ENCODE data around the gene C11orf71.
A peak's percentile ranks its signal among the peaks of the same experiment; 100 is the strongest.

The C11orf71 gene

GRCh38 chr11:114400216-114400914 lies at the start of gene C11orf71, which contains the start of gene RBM7:
C11orf71 (minus strand) TSS chr11:114400511; CDS start chr11:114400331, 180 bp downstream.
RBM7 (plus strand) TSS chr11:114400666; CDS start chr11:114400672, 6 bp downstream.
- peak; percentile 99 for FAIRE-seq
- peak; percentile 85 for DNase-seq (ENCODE audit: extremely low spot score, insufficient read length, low read depth)

DNA sequence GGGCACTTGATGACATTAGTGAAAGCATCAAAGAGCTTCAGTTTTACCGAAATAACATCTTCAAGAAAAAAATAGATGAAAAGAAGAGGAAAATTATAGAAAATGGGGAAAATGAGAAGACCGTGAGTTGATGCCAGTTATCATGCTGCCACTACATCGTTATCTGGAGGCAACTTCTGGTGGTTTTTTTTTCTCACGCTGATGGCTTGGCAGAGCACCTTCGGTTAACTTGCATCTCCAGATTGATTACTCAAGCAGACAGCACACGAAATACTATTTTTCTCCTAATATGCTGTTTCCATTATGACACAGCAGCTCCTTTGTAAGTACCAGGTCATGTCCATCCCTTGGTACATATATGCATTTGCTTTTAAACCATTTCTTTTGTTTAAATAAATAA lies 49.5 kb upstream of the C11orf71 start:
- FAIRE-seq: no peak
- DNase-seq (ENCODE audit: extremely low spot score, insufficient read length, low read depth): no peak

DNA sequence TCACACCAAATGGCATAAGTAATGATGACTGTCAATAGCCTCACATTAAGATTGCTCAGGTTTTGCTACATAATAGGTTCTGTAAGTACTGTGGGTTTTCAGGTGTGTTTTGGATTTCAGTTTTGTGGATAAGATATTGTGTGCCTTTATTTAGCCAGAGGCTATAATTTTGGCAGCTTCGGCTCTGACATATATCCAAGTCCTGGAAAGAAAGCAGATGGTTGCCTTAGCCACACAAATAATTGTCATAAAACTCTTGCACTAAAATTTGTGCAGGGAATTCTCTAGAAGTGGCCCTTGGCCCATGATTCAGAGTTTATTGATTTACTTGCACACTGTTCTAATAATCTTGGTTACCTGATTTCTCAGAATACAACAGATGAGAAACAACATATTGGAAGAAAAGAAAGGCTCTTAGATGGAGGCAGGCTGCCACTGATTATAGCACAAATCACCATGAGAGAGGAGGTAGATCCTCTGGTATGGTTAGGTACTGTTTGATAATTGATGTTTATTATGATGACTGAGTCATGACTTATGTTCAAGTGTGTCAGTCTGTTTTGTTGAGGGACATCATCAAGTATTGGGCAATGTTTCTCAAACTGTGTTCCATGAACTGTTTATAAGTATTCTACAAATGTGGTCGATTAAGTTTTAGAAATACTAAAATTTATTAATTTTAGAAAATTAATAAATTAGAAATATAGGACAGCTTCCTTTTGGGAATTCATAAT lies 48.6 kb upstream of the C11orf71 start:
- FAIRE-seq: no peak
- no peak for DNase-seq (ENCODE audit: extremely low spot score, insufficient read length, low read depth)

GRCh38 chr11:114447892-114448291 lies 47.6 kb upstream of the C11orf71 start:
- FAIRE-seq (no peak), DNase-seq (ENCODE audit: extremely low spot score, insufficient read length, low read depth) (no peak)

- DNase-seq (ENCODE audit: extremely low spot score, insufficient read length, low read depth) (no peak), FAIRE-seq (no peak)
Observed at GRCh38 chr11:114447444-114447843, 47.1 kb upstream of the C11orf71 start.

DNA sequence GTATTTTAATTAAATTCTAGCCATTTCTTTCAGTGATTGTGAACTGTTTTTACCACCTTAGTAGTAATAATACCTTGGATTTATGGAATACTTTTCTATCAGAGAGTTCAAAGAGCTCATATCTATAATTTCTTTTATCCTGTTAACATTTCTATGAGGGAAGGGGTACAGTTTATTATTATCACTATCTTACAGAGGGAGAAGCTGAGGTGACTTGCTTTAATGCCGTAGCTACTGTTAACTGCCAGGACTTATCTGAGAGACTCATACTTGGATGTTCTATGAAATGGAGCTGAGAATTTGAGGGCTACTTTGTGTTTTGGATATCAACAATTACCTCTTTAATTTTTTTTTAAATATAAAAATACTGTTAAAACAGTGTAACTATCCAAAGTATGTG lies 42.2 kb upstream of the C11orf71 start:
- DNase-seq (ENCODE audit: extremely low spot score, insufficient read length, low read depth): no peak
- no peak for FAIRE-seq

- no peak for DNase-seq (ENCODE audit: extremely low spot score, insufficient read length, low read depth)
- FAIRE-seq: no peak
Observed at GRCh38 chr11:114441921-114442320, 41.6 kb upstream of the C11orf71 start.

- FAIRE-seq (no peak), DNase-seq (ENCODE audit: extremely low spot score, insufficient read length, low read depth) (no peak)
Observed at GRCh38 chr11:114440971-114441763, 40.9 kb upstream of the C11orf71 start.

DNA sequence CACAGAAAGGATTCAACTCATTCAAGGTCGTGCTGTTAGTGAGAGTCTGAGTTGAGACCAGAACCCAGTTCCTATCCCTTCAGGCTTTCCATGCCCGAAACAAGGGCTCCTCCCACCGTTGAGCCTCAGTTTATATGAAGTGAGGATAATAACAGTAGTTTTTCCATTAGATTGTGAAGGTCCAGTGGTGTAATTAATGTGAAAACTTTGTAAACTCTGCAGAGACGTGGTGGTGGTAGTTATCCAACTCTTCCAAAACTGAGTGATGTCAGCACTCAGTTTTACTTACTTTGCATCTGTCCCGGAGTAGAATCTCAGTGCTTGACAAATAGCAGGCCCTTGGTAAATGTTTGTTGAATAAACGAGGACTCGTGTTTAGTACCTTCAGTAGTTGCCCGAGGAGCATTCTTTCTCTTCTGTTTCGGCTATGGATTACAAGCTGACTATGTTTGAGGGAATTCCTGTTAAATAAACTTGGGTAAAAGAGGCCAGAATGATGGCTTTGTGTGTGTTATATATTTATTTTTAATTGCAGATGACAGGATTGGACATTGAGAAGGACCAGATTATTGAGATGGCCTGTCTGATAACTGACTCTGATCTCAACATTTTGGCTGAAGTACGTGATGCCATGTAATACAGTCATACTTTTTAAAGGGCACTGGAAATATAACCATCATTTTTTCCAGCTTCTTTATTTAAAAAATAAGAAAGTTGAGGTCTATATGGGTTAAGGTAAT lies 40.0 kb upstream of the C11orf71 start:
- FAIRE-seq: no peak
- DNase-seq (ENCODE audit: extremely low spot score, insufficient read length, low read depth): peak; percentile 2

GRCh38 chr11:114439229-114440120 lies 39.2 kb upstream of the C11orf71 start, which contains the start of gene REXO2:
REXO2 (plus strand) TSS chr11:114439467; CDS start chr11:114439529, 62 bp downstream.
- FAIRE-seq (peak; percentile 84), DNase-seq (ENCODE audit: extremely low spot score, insufficient read length, low read depth) (peak; percentile 87)

GRCh38 chr11:114438303-114438702 lies 38.0 kb upstream of the C11orf71 start:
- no peak for DNase-seq (ENCODE audit: extremely low spot score, insufficient read length, low read depth)
- FAIRE-seq: no peak

GRCh38 chr11:114433376-114433775 lies 33.1 kb upstream of the C11orf71 start:
- DNase-seq (ENCODE audit: extremely low spot score, insufficient read length, low read depth): no peak
- FAIRE-seq: no peak

- DNase-seq (ENCODE audit: extremely low spot score, insufficient read length, low read depth) (no peak), FAIRE-seq (no peak)
Observed at GRCh38 chr11:114432893-114433292, 32.6 kb upstream of the C11orf71 start.

GRCh38 chr11:114430290-114430689 lies 30.0 kb upstream of the C11orf71 start:
- FAIRE-seq (no peak), DNase-seq (ENCODE audit: extremely low spot score, insufficient read length, low read depth) (no peak)

- DNase-seq (ENCODE audit: extremely low spot score, insufficient read length, low read depth) (no peak), FAIRE-seq (no peak)
Observed at GRCh38 chr11:114426280-114426679, 26.0 kb upstream of the C11orf71 start.

DNA sequence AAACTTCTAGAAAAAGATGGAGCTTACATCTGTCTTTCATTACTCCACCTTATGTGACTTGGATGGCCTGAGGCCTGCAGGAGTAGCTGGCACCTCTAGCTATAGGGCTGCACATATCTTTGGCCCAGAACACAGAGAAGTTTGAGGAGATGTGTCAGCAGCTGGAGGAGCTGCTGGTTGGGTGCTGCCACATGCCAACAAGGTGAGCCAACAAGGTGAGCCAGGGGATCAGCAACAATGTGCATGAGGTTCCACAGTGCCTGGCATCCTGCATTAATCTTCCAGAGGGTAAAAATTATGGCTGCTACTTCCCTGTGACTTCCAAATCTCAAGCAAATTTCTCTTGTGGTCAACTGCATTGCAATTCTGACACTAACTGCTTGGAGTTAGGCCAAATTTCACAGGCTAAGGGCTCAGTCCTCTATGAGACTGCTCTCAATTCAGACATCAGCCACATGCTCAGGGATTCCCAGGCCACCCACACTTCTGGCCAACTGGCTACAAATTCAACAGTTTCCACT lies 16.2 kb upstream of the C11orf71 start:
- no peak for FAIRE-seq
- no peak for DNase-seq (ENCODE audit: extremely low spot score, insufficient read length, low read depth)

GRCh38 chr11:114413958-114414357 lies 13.6 kb upstream of the C11orf71 start:
- DNase-seq (ENCODE audit: extremely low spot score, insufficient read length, low read depth): no peak
- FAIRE-seq: no peak

DNA sequence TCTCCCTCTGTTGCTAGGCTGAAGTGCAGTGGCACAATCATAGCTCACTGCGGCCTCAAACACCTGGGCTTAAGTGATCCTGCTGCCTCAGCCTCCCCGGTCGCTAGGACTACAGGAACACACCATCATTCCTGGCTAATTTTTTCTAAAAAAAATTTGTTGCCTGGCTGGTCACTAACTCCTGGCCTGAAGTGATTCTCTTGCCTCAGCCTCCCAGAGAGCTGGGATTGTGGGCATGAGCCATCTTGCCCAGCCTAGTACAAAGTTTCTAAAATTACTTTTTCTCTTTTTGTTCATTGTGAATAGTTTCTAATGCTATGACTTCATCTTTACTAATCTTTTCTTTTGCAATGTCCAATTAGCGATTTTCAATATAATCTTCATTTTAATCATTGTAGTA lies 12.6 kb upstream of the C11orf71 start:
- FAIRE-seq (no peak), DNase-seq (ENCODE audit: extremely low spot score, insufficient read length, low read depth) (no peak)

DNA sequence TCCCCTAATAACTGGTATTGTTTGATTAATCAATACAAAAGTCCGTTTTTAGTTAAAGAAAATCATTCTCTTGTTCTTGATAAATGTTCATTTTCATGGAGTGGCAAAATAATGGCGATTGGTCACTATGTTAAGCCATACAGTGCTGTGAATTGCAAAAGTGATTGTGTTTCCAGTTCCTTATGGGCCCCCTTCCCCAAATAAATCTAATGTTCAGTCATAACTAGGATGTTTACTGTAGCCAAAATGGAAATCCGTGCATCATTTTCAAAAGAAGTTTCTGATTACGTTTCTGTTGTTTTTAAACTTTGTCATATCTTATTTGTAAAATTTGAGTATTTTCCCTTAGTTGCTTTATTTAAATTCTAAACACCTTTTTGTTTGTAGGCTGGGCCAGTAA lies 1.0 kb upstream of the C11orf71 start:
- DNase-seq (ENCODE audit: extremely low spot score, insufficient read length, low read depth) (no peak), FAIRE-seq (peak; percentile 56)
